Activated naive CD4-positive, alpha-beta T cell treated with Interleukin-2 at 50 U/mL for 16 hours (primary cell): Measurements from ENCODE around the gene ZEB1.
"Not testable (repeated sequence)": the region's sequence is repeated elsewhere in the genome, so short reads cannot be mapped to it uniquely, and the experiment has no call there.

Experiments used
- DNase-seq: peaks from one replicate; pipeline ENCODE4 v3.0.0-alpha.2; 2020

The ZEB1 gene

GRCh38 chr10:31372439-31372838, 53.4 kb downstream of the ZEB1 start:
- DNase-seq, result no peak

GRCh38 chr10:31374146-31374696, 55.2 kb downstream of the ZEB1 start:
- DNase-seq, result no peak

- no peak for DNase-seq
Measured at GRCh38 chr10:31381171-31381570, 62.2 kb downstream of the ZEB1 start.

- no peak for DNase-seq
Measured at GRCh38 chr10:31381766-31382316, 62.8 kb downstream of the ZEB1 start.

- no peak for DNase-seq
Measured at GRCh38 chr10:31383810-31384588, 65.0 kb downstream of the ZEB1 start.

- DNase-seq, result no peak
Measured at GRCh38 chr10:31384589-31384949, 65.6 kb downstream of the ZEB1 start.

- DNase-seq, result no peak
Measured at GRCh38 chr10:31390804-31391203, 71.8 kb downstream of the ZEB1 start.

- DNase-seq, result no peak
Measured at GRCh38 chr10:31393844-31394243, 74.8 kb downstream of the ZEB1 start.

GRCh38 chr10:31395695-31396094, 76.7 kb downstream of the ZEB1 start:
- DNase-seq, result no peak

- DNase-seq, result no peak
Measured at GRCh38 chr10:31396376-31396775, 77.4 kb downstream of the ZEB1 start.

GRCh38 chr10:31397852-31398251, 78.8 kb downstream of the ZEB1 start:
- no peak for DNase-seq

- no peak for DNase-seq
Measured at GRCh38 chr10:31399171-31399570, 80.2 kb downstream of the ZEB1 start.

GRCh38 chr10:31399631-31400030, 80.6 kb downstream of the ZEB1 start:
- no peak for DNase-seq

GRCh38 chr10:31401287-31401686, 82.3 kb downstream of the ZEB1 start:
- no peak for DNase-seq

- DNase-seq, result no peak
Measured at GRCh38 chr10:31404640-31405039, 85.6 kb downstream of the ZEB1 start.

- DNase-seq, result not testable (repeated sequence)
Measured at GRCh38 chr10:31405829-31406228, 86.8 kb downstream of the ZEB1 start.

GRCh38 chr10:31412397-31412796, 93.4 kb downstream of the ZEB1 start:
- DNase-seq, result not testable (repeated sequence)

GRCh38 chr10:31413325-31413724, 94.3 kb downstream of the ZEB1 start:
- no peak for DNase-seq

GRCh38 chr10:31418481-31418880, 99.5 kb downstream of the ZEB1 start:
- no peak for DNase-seq

GRCh38 chr10:31419394-31420063, 100.5 kb downstream of the ZEB1 start:
- no peak for DNase-seq

GRCh38 chr10:31421322-31421721, 102.3 kb downstream of the ZEB1 start:
- DNase-seq, result no peak

- DNase-seq, result no peak
Measured at GRCh38 chr10:31422634-31423033, 103.6 kb downstream of the ZEB1 start.

- no peak for DNase-seq
Measured at GRCh38 chr10:31424473-31424872, 105.5 kb downstream of the ZEB1 start.

GRCh38 chr10:31426401-31426800, 107.4 kb downstream of the ZEB1 start:
- DNase-seq, result no peak
